ENCODE data around the gene DENND4A. TPM values are rescaled to one million over a fixed set of nuclear protein-coding genes. Genes with fewer than 3 reads are reported as not detected.

DENND4A gene
- total and polyA plus RNA-seq, 10 of the 15 experiments (the other 5 are each of a cell fraction or from before 2014, with no cell fraction given), result 14.2 to 81.8 (median 34.1) TPM

DNA sequence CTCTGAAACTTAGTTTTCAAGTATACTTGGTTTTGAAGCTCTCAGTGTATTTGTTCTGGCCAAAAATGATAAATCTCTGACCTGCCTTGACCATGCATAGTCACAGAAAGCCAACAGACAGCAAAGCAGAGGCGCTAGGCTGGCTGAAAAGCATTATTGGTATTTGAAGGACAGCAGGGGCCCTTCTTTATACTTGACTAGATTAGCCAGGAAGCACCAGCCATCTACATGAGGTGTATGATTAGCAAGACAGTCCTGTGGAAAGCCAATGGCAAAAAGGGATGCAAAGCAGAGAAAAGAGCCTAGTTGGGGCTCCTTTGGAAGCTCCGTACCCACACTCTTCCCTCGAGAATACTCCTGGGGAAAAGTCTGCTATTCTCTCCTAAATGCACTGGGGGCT lies 162.5 kb downstream of the DENND4A start:
- Histone ChIP-seq H4K20me1 (ENCODE audit: control insufficient read depth, insufficient read depth) (no peaks in the 10 kb centered on the region), H3K4me1 (ENCODE audit: control insufficient read depth, insufficient read depth, low read length) (peaks cover 16% of the 10 kb centered on the region), H3K79me2 (ENCODE audit: control insufficient read depth, insufficient read depth, low read length) (no peaks in the 10 kb centered on the region), H3K4me3 (no peak overlapping the region), H3K27me3 (replicated peaks in 1 of 2; ENCODE audit: control insufficient read depth in 2 of 2, insufficient read depth in 2 of 2, low read length in 1 of 2) (no peaks in the 10 kb centered on the region), H2AFZ (ENCODE audit: control insufficient read depth, low read depth, low read length) (no peak overlapping the region), H3K27ac (ENCODE audit: control insufficient read depth, insufficient read depth) (no peak overlapping the region), H3K4me2 (ENCODE audit: control insufficient read depth, insufficient read depth) (no peak overlapping the region), H3K9me3 (replicated peaks; ENCODE audit: control insufficient read depth, insufficient read depth, low read length) (no peaks in the 10 kb centered on the region), H3K36me3 (ENCODE audit: control insufficient read depth in 2 of 2, insufficient read depth in 2 of 2, low read length in 1 of 2) (no peaks in the 10 kb centered on the region), H3K9ac (ENCODE audit: control insufficient read depth, insufficient read depth, low read length) (no peak overlapping the region)
- ChIA-PET POLR2A (no interaction called here), SMC1A (ENCODE audit: uncharacterized antibody, unreplicated experiment) (interaction anchor here (1.0 to 1.5 kb wide), 4 partner anchors 9 to 20 kb away, joined by 3 to 5 read pairs (median 4); no protein-coding TSS in a partner anchor), CTCF (interaction anchor here (0.5 to 15.8 kb wide), 9 partner anchors 9 to 207 kb away, joined by 3 to 192 read pairs (median 4); partner anchors contain the start of gene INTS14), RAD21 (ENCODE audit: unreplicated experiment) (no interaction called here)
- no TSS peak for BruUV-seq (replicated peaks)
- no peak for FAIRE-seq
- intact Hi-C loops (cut with micrococcal nuclease; ENCODE audit: unreplicated experiment), result no loop called here
- whole genome bisulfite sequencing (ENCODE audit: insufficient coverage, insufficient replicate concordance, low lambda C conversion rate, missing lambda C conversion rate), result 97% methylated on average over 3 of the region's 3 CpGs
- DNase-seq (ENCODE audit: low read depth, low spot score), result no peak
- in situ Hi-C loops (cut with MboI), result no loop called here
- ATAC-seq, result no peak
- TF ChIP-seq ZBTB11 (CRISPR knock-in tag; IDR thresholded peaks at IDR 0.05), result no peak
- TF ChIP-seq, protein P1, sequence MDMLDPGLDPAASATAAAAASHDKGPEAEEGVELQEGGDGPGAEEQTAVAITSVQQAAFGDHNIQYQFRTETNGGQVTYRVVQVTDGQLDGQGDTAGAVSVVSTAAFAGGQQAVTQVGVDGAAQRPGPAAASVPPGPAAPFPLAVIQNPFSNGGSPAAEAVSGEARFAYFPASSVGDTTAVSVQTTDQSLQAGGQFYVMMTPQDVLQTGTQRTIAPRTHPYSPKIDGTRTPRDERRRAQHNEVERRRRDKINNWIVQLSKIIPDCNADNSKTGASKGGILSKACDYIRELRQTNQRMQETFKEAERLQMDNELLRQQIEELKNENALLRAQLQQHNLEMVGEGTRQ (IDR thresholded peaks at IDR 0.05; ENCODE audit: borderline replicate concordance, low read depth, low read length), result no peak
- TF ChIP-seq MTA3 (IDR thresholded peaks at IDR 0.05; ENCODE audit: borderline replicate concordance, low read length), result no peak
- TF ChIP-seq HDAC2 (IDR thresholded peaks at IDR 0.05), result no peak
- TF ChIP-seq MYC (IDR thresholded peaks at IDR 0.05; ENCODE audit: insufficient read depth, insufficient read length, insufficient replicate concordance, low read length, severe bottlenecking), result no peak
- no peak for TF ChIP-seq BCL3 (IDR thresholded peaks at IDR 0.05; ENCODE audit: borderline replicate concordance, insufficient read depth, low read depth, low read length, poor library complexity, severe bottlenecking)
- no peak for TF ChIP-seq YY1 (IDR thresholded peaks at IDR 0.05; ENCODE audit: low read depth, low read length)
- TF ChIP-seq TCF3 (IDR thresholded peaks at IDR 0.05; ENCODE audit: borderline replicate concordance, insufficient read depth, low read depth, low read length), result no peak
- no peak for TF ChIP-seq EGR1 (IDR thresholded peaks at IDR 0.05; ENCODE audit: borderline replicate concordance in 1 of 2, low read depth in 2 of 2, low read length in 2 of 2)
- TF ChIP-seq ATF7 (IDR thresholded peaks at IDR 0.05; ENCODE audit: low read depth), result no peak
- no peak for TF ChIP-seq ZSCAN29 (IDR thresholded peaks at IDR 0.05)
- no peak for TF ChIP-seq POLR2AphosphoS2 (IDR thresholded peaks at IDR 0.05; ENCODE audit: low read depth, low read length)
- no peak for TF ChIP-seq ETV6 (conservative IDR thresholded peaks at IDR 0.05 in 1 of 2, IDR thresholded peaks at IDR 0.05 in 1 of 2; ENCODE audit: borderline replicate concordance in 1 of 2, low read depth in 1 of 2)

Data from GM12878 (cell line).